Erythroblast (primary cell): ENCODE measurements around the gene RNF39.

Experiments
- GATA1 ChIP-seq: IDR thresholded peaks from 2 replicates; pipeline ENCODE4 v1.6.1; 2011; ENCODE audit warnings: low read depth, mild to moderate bottlenecking, control low read depth, low read length, moderate library complexity
- POLR2A ChIP-seq: IDR thresholded peaks from 2 replicates; pipeline ENCODE4 v1.6.1; 2011; ENCODE audit warnings: mild to moderate bottlenecking, low read length

GRCh38 chr6:30074331-30075093 is 1.1 kb downstream of the RNF39 start:
- TF ChIP-seq POLR2A (no peak), GATA1 (no peak)
